IMR-90 (cell line): ENCODE data around the gene PARP1. TPM values are rescaled to one million over a fixed set of nuclear protein-coding genes. Genes with fewer than 3 reads are reported as not detected.

ENCODE experiments used
- ATAC-seq: fragments of 200-7000 bp; cut with Tn5 transposase; 2 replicates; pipeline ENCODE4 v1.9.1; 2020; ENCODE audit warnings: low read depth, mild to moderate bottlenecking, moderate library complexity
- BruUV-seq: library from RNA; stranded (reverse); fragments of 400-500 nt; replicated peaks from 2 replicates; lab custom pipeline; 2021; lab: Mats Ljungman, UMichigan
- CTCF ChIA-PET: fragments of 300-600 bp; formaldehyde crosslinking; extraction: SDS; loops from one replicate; lab custom pipeline; 2021; ENCODE audit warnings: antibody characterized with exemption; lab: Yijun Ruan, JAX
- POLR2A ChIA-PET: fragments of 300-600 bp; sonication (Branson Sonifier 250); formaldehyde crosslinking; loops from one replicate; lab custom pipeline; 2022; ENCODE audit warnings: antibody characterized with exemption; ENCODE audit not compliant: unreplicated experiment; lab: Charles Lee
- DNase-seq: peaks from one replicate; pipeline ENCODE4 v3.0.0; 2013
- H2AFZ ChIP-seq: replicated peaks from 2 replicates; pipeline ENCODE3; 2013; ENCODE audit warnings: low read length, mild to moderate bottlenecking; ENCODE audit not compliant: poor library complexity
- H2AK5ac ChIP-seq: 2 replicates; pipeline ENCODE4 v1.6.1; 2013; ENCODE audit warnings: low read depth, low read length, inconsistent platforms
- H2AK9ac ChIP-seq: replicated peaks from 2 replicates; pipeline ENCODE3; 2013; ENCODE audit warnings: mild to moderate bottlenecking, low read depth, low read length, moderate library complexity; ENCODE audit not compliant: poor library complexity
- H2BK120ac ChIP-seq: 2 replicates; pipeline ENCODE4 v1.6.1; 2013; ENCODE audit warnings: low read depth, low read length, inconsistent platforms
- H2BK15ac ChIP-seq: 3 replicates; pipeline ENCODE4 v1.6.1; 2013; ENCODE audit warnings: low read depth, low read length, inconsistent platforms
- H2BK20ac ChIP-seq: 2 replicates; pipeline ENCODE4 v1.6.1; 2013; ENCODE audit warnings: low read depth, mild to moderate bottlenecking, inconsistent platforms, low read length, moderate library complexity
- H2BK5ac ChIP-seq: 2 replicates; pipeline ENCODE4 v1.6.1; 2013; ENCODE audit warnings: mild to moderate bottlenecking, low read depth, low read length, inconsistent platforms; ENCODE audit not compliant: poor library complexity, severe bottlenecking
- H3K14ac ChIP-seq: replicated peaks from 2 replicates; pipeline ENCODE4 v1.6.1; 2013; ENCODE audit warnings: low read depth, low read length, inconsistent platforms
- H3K18ac ChIP-seq: 2 replicates; pipeline ENCODE4 v1.6.1; 2013; ENCODE audit warnings: low read depth, low read length, control low read depth
- H3K23ac ChIP-seq: 2 replicates; pipeline ENCODE4 v1.6.1; 2013; ENCODE audit warnings: low read depth, low read length, inconsistent platforms
- H3K27ac ChIP-seq: 2 replicates; pipeline ENCODE4 v1.5.1; 2013; ENCODE audit warnings: mild to moderate bottlenecking, control low read depth, low read length; ENCODE audit not compliant: insufficient read depth
- H3K27me3 ChIP-seq: 2 replicates; pipeline ENCODE4 v1.6.1; 2013; ENCODE audit warnings: low read length; ENCODE audit not compliant: control insufficient read depth, insufficient read depth
- H3K36me3 ChIP-seq: 2 replicates; pipeline ENCODE4 v1.6.1; 2013; ENCODE audit warnings: low read length, mixed read lengths; ENCODE audit not compliant: control insufficient read depth, insufficient read depth
- H3K4ac ChIP-seq: 2 replicates; pipeline ENCODE4 v1.6.1; 2013; ENCODE audit warnings: low read depth, low read length, inconsistent platforms
- H3K4me1 ChIP-seq: 2 replicates; pipeline ENCODE4 v1.6.1; 2013; ENCODE audit warnings: low read length, mixed read lengths; ENCODE audit not compliant: control insufficient read depth, insufficient read depth
- H3K4me2 ChIP-seq: 2 replicates; pipeline ENCODE4 v1.6.1; 2013; ENCODE audit warnings: low read depth, mild to moderate bottlenecking, control low read depth, low read length, moderate library complexity
- H3K4me3 ChIP-seq: 2 replicates; pipeline ENCODE4 v1.5.1; 2013; ENCODE audit warnings: low read depth, mild to moderate bottlenecking, control low read depth, low read length, moderate library complexity; ENCODE audit not compliant: insufficient read depth
- H3K56ac ChIP-seq: 2 replicates; pipeline ENCODE4 v1.6.1; 2013; ENCODE audit warnings: low read length, inconsistent platforms; ENCODE audit not compliant: insufficient read depth; ENCODE audit errors: extremely low read depth
- H3K79me1 ChIP-seq, 2 experiments: 2 replicates each; pipeline ENCODE4 v1.6.1; 2013; ENCODE audit warnings: low read length in 2 of 2, inconsistent platforms in 1 of 2, low read depth in 1 of 2
- H3K9ac ChIP-seq: 2 replicates; pipeline ENCODE4 v1.6.1; 2013; ENCODE audit warnings: low read depth, low read length, control low read depth
- H3K9me1 ChIP-seq: 2 replicates; pipeline ENCODE4 v1.6.1; 2013; ENCODE audit warnings: low read length, inconsistent platforms; ENCODE audit not compliant: insufficient read depth
- H3K9me3 ChIP-seq: 2 replicates; pipeline ENCODE4 v1.6.1; 2013; ENCODE audit warnings: low read length; ENCODE audit not compliant: control insufficient read depth, insufficient read depth
- H4K20me1 ChIP-seq: 2 replicates; pipeline ENCODE4 v1.6.1; 2013; ENCODE audit warnings: low read length, inconsistent platforms; ENCODE audit not compliant: insufficient read depth
- H4K5ac ChIP-seq: 2 replicates; pipeline ENCODE4 v1.6.1; 2013; ENCODE audit warnings: mild to moderate bottlenecking, low read depth, low read length, control low read depth
- H4K8ac ChIP-seq, 2 experiments: 2 replicates each; pipeline ENCODE4 v1.6.1; 2013; ENCODE audit warnings: low read depth in 2 of 2, low read length in 2 of 2, control low read depth in 1 of 2, inconsistent platforms in 1 of 2
- H4K91ac ChIP-seq: 2 replicates; pipeline ENCODE4 v1.6.1; 2013; ENCODE audit warnings: low read depth, low read length, inconsistent platforms; ENCODE audit not compliant: insufficient read depth
- BHLHE40 ChIP-seq: fragments of 150-350 bp; IDR thresholded peaks from 2 replicates; pipeline ENCODE4 v1.6.1; 2016; ENCODE audit warnings: mild to moderate bottlenecking, low read depth, low read length
- CEBPB ChIP-seq: IDR thresholded peaks from 2 replicates; pipeline ENCODE4 v1.6.1; 2012; ENCODE audit warnings: low read depth, low read length, improper control_type of control experiment
- CHD1 ChIP-seq: IDR thresholded peaks from 2 replicates; pipeline ENCODE4 v1.6.1; 2012; ENCODE audit warnings: low read depth, low read length, improper control_type of control experiment
- CTCF ChIP-seq: conservative IDR thresholded peaks from 2 replicates; pipeline ENCODE4 v1.5.1; 2012; ENCODE audit warnings: mild to moderate bottlenecking, low read depth, low read length, improper control_type of control experiment
- FOS ChIP-seq: fragments of 150-350 bp; IDR thresholded peaks from 2 replicates; pipeline ENCODE4 v1.6.1; 2016; ENCODE audit warnings: low read depth, low read length
- MAFK ChIP-seq: IDR thresholded peaks from 2 replicates; pipeline ENCODE4 v1.6.1; 2012; ENCODE audit warnings: low read depth, low read length, improper control_type of control experiment
- MAZ ChIP-seq: IDR thresholded peaks from 2 replicates; pipeline ENCODE4 v1.6.1; 2012; ENCODE audit warnings: low read depth, mild to moderate bottlenecking, low read length, improper control_type of control experiment, moderate library complexity, borderline replicate concordance
- MXI1 ChIP-seq: IDR thresholded peaks from 2 replicates; pipeline ENCODE4 v1.6.1; 2012; ENCODE audit warnings: low read depth, mild to moderate bottlenecking, low read length, moderate library complexity, borderline replicate concordance
- NFE2L2 ChIP-seq: fragments of 150-350 bp; IDR thresholded peaks from 2 replicates; pipeline ENCODE4 v1.6.1; 2016; ENCODE audit warnings: low read depth, mild to moderate bottlenecking, low read length
- POLR2A ChIP-seq: IDR thresholded peaks from 2 replicates; pipeline ENCODE4 v1.6.1; 2012; ENCODE audit warnings: mild to moderate bottlenecking, low read depth, low read length
- RAD21 ChIP-seq: IDR thresholded peaks from 2 replicates; pipeline ENCODE4 v1.6.1; 2012; ENCODE audit warnings: low read length, improper control_type of control experiment
- RCOR1 ChIP-seq: IDR thresholded peaks from 2 replicates; pipeline ENCODE4 v1.6.1; 2012; ENCODE audit warnings: mild to moderate bottlenecking, low read length, improper control_type of control experiment; ENCODE audit not compliant: insufficient replicate concordance
- RFX5 ChIP-seq: IDR thresholded peaks from 2 replicates; pipeline ENCODE4 v1.8.0; 2012; ENCODE audit warnings: low read depth, mild to moderate bottlenecking, low read length, moderate library complexity
- SMC3 ChIP-seq: fragments of 150-350 bp; IDR thresholded peaks from 2 replicates; pipeline ENCODE4 v1.6.1; 2016; ENCODE audit warnings: low read depth, mild to moderate bottlenecking, antibody characterized with exemption, low read length, moderate library complexity
- WGBS, 2 experiments: methylation state at CpG; one replicate each; pipeline versions ENCODE4 v1.1.5 to v1.1.7; 2013; ENCODE audit warnings: missing lambda C conversion rate in 2 of 2; ENCODE audit not compliant: insufficient read length in 1 of 2; ENCODE audit errors: extremely low coverage in 2 of 2; 5-methylcytosine and 5-hydroxymethylcytosine counted together
- dilution Hi-C: fragments of 300-500 bp; cut with HindIII; formaldehyde crosslinking; loops from one replicate; pipeline ENCODE4 v1.14.3; 2018; ENCODE audit warnings: low sequenced_read_pairs; ENCODE audit not compliant: unreplicated experiment
- in situ Hi-C: fragments of 300-500 bp; cut with MboI; formaldehyde crosslinking; loops from 3 replicates; pipeline ENCODE4 v1.14.3; 2019; ENCODE audit warnings: low sequenced_read_pairs, inconsistent platforms, mixed read lengths
- intact Hi-C: fragments of 100-400 bp; cut with micrococcal nuclease; formaldehyde crosslinking; loops from 2 replicates; pipeline ENCODE4 v1.10.0; 2022
- polyA plus RNA-seq, 3 experiments: library from polyadenylated mRNA; depleted of rRNA; stranded (reverse); fragments of >200 nt; gene quantifications; 2 replicates each; pipeline ENCODE4 v1.2.3, GENCODE V29; 2012; ENCODE audit warnings: low replicate concordance in 1 of 3
- total RNA-seq: library from RNA; depleted of rRNA; stranded (reverse); fragments of >200 nt; gene quantifications from 2 replicates; pipeline ENCODE4 v1.2.3, GENCODE V29; 2012
- TF ChIP-seq, protein P1 (sequence below): fragments of 150-350 bp; IDR thresholded peaks from 2 replicates; pipeline ENCODE4 v1.6.1; 2017; ENCODE audit warnings: mild to moderate bottlenecking, antibody characterized with exemption, low read length, low read depth
- TF ChIP-seq, protein P2 (sequence below): fragments of 150-350 bp; IDR thresholded peaks from 2 replicates; pipeline ENCODE4 v1.6.1; 2016; ENCODE audit warnings: low read depth, mild to moderate bottlenecking, low read length, moderate library complexity, borderline replicate concordance

The PARP1 gene
- total and polyA plus RNA-seq, 2 of the 4 experiments (the other 2 are of a cell fraction), result 86.5 to 105 TPM

DNA sequence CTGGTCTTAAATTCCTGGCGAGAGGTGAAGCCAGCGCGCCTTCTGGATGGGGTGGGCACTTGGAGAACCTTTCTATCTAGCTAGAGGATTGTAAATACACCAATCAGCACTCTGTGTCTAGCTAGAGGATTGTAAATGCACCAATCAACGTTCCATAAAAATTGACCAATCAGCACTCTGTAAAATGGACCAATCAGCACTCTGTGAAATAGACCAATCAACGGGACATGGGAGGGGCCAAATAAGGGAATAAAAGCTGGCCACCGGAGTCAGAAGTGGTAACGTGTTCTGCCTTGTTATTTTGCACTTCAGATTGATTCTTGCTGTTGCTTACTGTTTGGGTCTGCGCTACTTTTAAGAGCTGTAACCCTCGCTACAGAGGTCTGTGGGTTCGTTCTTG is 87.0 kb downstream of the PARP1 start:
- no peak overlapping the region for H3K4ac ChIP-seq
- intact Hi-C loops, result no loop called here
- ATAC-seq, result no peak

More for the DNA sequence above, 87.0 kb downstream of the PARP1 start:
- Histone ChIP-seq H3K18ac (no peak overlapping the region), H2AK5ac (no peak overlapping the region), H2BK15ac (no peak overlapping the region), H2BK20ac (no peak overlapping the region), H3K4me3 (no peak overlapping the region), H4K8ac (no peak overlapping the region), H3K4me1 (no peaks in the 10 kb centered on the region), H3K56ac (no peak overlapping the region), H2BK120ac (no peak overlapping the region), H2AFZ (no peak overlapping the region), H3K9me1 (no peaks in the 10 kb centered on the region), H3K27me3 (peaks cover 5% of the 10 kb centered on the region), H3K14ac (no peak overlapping the region), H3K4me2 (no peak overlapping the region), H4K5ac (no peak overlapping the region), H3K23ac (no peak overlapping the region), H3K9me3 (peaks cover 2% of the 10 kb centered on the region; the same call in 1 of the 2 replicates), H2BK5ac (no peak overlapping the region), H3K79me1 (no peaks in the 10 kb centered on the region), H3K9ac (no peak overlapping the region), H4K20me1 (no peaks in the 10 kb centered on the region), H2AK9ac (no peak overlapping the region), H3K27ac (no peak overlapping the region), H4K91ac (no peak overlapping the region), H3K36me3 (no peaks in the 10 kb centered on the region)
- no peak for DNase-seq
- in situ Hi-C loops, result no loop called here
- ChIA-PET CTCF (no interaction called here), POLR2A (no interaction called here)
- BruUV-seq, result no TSS peak
- WGBS, 2 experiments, result 100% methylated on average over 2 of the region's 10 CpGs; no CpG with 5 or more reads in 1 of the 2 experiments
- TF ChIP-seq, protein P1, sequence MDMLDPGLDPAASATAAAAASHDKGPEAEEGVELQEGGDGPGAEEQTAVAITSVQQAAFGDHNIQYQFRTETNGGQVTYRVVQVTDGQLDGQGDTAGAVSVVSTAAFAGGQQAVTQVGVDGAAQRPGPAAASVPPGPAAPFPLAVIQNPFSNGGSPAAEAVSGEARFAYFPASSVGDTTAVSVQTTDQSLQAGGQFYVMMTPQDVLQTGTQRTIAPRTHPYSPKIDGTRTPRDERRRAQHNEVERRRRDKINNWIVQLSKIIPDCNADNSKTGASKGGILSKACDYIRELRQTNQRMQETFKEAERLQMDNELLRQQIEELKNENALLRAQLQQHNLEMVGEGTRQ, result no peak
- TF ChIP-seq CHD1, result no peak
- TF ChIP-seq CEBPB, result no peak
- no peak for TF ChIP-seq RFX5
- no peak for TF ChIP-seq MAZ
- TF ChIP-seq FOS, result no peak
- TF ChIP-seq RCOR1, result no peak
- TF ChIP-seq RAD21, result no peak
- no peak for TF ChIP-seq SMC3
- TF ChIP-seq, protein P2, sequence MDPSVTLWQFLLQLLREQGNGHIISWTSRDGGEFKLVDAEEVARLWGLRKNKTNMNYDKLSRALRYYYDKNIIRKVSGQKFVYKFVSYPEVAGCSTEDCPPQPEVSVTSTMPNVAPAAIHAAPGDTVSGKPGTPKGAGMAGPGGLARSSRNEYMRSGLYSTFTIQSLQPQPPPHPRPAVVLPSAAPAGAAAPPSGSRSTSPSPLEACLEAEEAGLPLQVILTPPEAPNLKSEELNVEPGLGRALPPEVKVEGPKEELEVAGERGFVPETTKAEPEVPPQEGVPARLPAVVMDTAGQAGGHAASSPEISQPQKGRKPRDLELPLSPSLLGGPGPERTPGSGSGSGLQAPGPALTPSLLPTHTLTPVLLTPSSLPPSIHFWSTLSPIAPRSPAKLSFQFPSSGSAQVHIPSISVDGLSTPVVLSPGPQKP, result no peak
- TF ChIP-seq MAFK, result no peak
- TF ChIP-seq MXI1, result no peak
- no peak for TF ChIP-seq BHLHE40
- TF ChIP-seq NFE2L2, result no peak
- no peak for TF ChIP-seq CTCF
- no peak for TF ChIP-seq POLR2A
- dilution Hi-C loops, result no loop called here
